Body of pancreas (tissue), 4 donors: ENCODE data around the gene GPR132. TPM values are rescaled to one million over a fixed set of nuclear protein-coding genes. Genes with fewer than 3 reads are reported as not detected.

ENCODE experiments used
- ATAC-seq: fragments of 150-250 bp; one replicate; pipeline ENCODE4 v1.9.1; 2016
- DNase-seq, 4 donors: peaks; one replicate each; pipeline ENCODE4 v3.0.0-alpha.2; 2019
- H3K27ac ChIP-seq, 4 donors: fragments of 200-600 bp; sonication (generic); 1 replicate in 3 of 4; 2 replicates in 1 of 4; pipeline versions ENCODE4 v1.5.1 to v1.6.1; 2016 to 2019; ENCODE audit warnings: mild to moderate bottlenecking in 1 of 4, mixed read lengths in 1 of 4, moderate library complexity in 1 of 4
- H3K27me3 ChIP-seq, 2 donors: fragments of 200-600 bp; sonication (generic); one replicate each; pipeline ENCODE4 v1.6.0; 2016; ENCODE audit warnings: mild to moderate bottlenecking in 1 of 2
- H3K36me3 ChIP-seq, 2 donors: fragments of 200-600 bp; sonication (generic); replicated peaks in 1 of 2; 2 replicates each; pipeline ENCODE4 v1.5.1; 2016; ENCODE audit warnings: low read depth in 2 of 2; ENCODE audit not compliant: insufficient read depth in 1 of 2
- H3K4me1 ChIP-seq: fragments of 200-600 bp; sonication (generic); one replicate; pipeline ENCODE4 v1.6.0; 2016
- H3K4me3 ChIP-seq, 2 donors: fragments of 200-600 bp; sonication (generic); 1 replicate in 1 of 2; 2 replicates in 1 of 2; pipeline ENCODE4 v1.5.1; 2016 to 2019
- H3K9me3 ChIP-seq, 3 donors: fragments of 200-600 bp; sonication (generic); 1 replicate in 2 of 3; 2 replicates in 1 of 3; pipeline ENCODE4 v1.5.1; 2016
- CTCF ChIP-seq, 7 experiments: fragments of 450-650 bp in 4 of 7; fragments of 200-600 bp in 3 of 7; sonication (generic) in 3 of 7; IDR thresholded peaks; one replicate each; pipeline ENCODE4 v1.5.1; 2016 to 2019; ENCODE audit warnings: antibody characterized with exemption in 7 of 7
- POLR2A ChIP-seq, 3 donors: fragments of 450-650 bp; IDR thresholded peaks; one replicate each; pipeline ENCODE4 v1.6.1; 2016; ENCODE audit warnings: antibody characterized with exemption in 3 of 3, mild to moderate bottlenecking in 2 of 3
- WGBS, 2 donors: methylation state at CpG; one replicate each; pipeline ENCODE4 v1.1.5; 2017; 5-methylcytosine and 5-hydroxymethylcytosine counted together
- intact Hi-C: fragments of 100-400 bp; cut with DNase I; formaldehyde crosslinking; loops from one replicate; pipeline ENCODE4 v1.15.1; 2023
- total RNA-seq, 2 donors: library from RNA; depleted of rRNA; stranded (reverse); fragments of >200 nt; gene quantifications; one replicate each; pipeline ENCODE4 v1.1.0, GENCODE V29; 2016

Gene GPR132
- total RNA-seq, 2 donors from 2014 or later = 1.0 TPM; not detected in 1

- intact Hi-C loops = loop anchor here (10.0 kb wide), 1 partner anchor 196 kb away; no protein-coding TSS in a partner anchor
- Histone ChIP-seq H3K4me3 (no peak overlapping the region), H3K27me3 (no peaks in the 10 kb centered on the region), H3K4me1 (peaks cover 11% of the 10 kb centered on the region), H3K36me3 (no peaks in the 10 kb centered on the region), H3K27ac (no peak overlapping the region), H3K9me3 (no peaks in the 10 kb centered on the region)
- DNase-seq = no peak
- 79 to 93% methylated on average over 8 of the region's 8 CpGs for WGBS, 2 donors
- TF ChIP-seq CTCF (IDR thresholded peaks at IDR 0.05) (no peak), POLR2A (IDR thresholded peaks at IDR 0.05) (no peak)
- no peak for ATAC-seq
Observed at GRCh38 chr14:105098316-105098715, 33.1 kb upstream of the GPR132 start.

- DNase-seq (no peak), ATAC-seq (no peak)
- intact Hi-C loops = loop anchor here (10.0 kb wide), 1 partner anchor 197 kb away; no protein-coding TSS in a partner anchor
- no peaks in the 10 kb centered on the region for H3K27me3 ChIP-seq
- 73 to 82% methylated on average over 2 to 7 of the region's 7 CpGs for WGBS, 2 donors
- TF ChIP-seq POLR2A (IDR thresholded peaks at IDR 0.05) (no peak), CTCF (IDR thresholded peaks at IDR 0.05) (no peak)
- H3K27ac ChIP-seq = no peak overlapping the region
- no peaks in the 10 kb centered on the region for H3K9me3 ChIP-seq
- no peak overlapping the region for H3K4me3 ChIP-seq
- H3K4me1 ChIP-seq = peaks cover 15% of the 10 kb centered on the region
- no peaks in the 10 kb centered on the region for H3K36me3 ChIP-seq
Observed at GRCh38 chr14:105097794-105098127, 32.5 kb upstream of the GPR132 start.

- no peak overlapping the region for H3K27ac ChIP-seq
- intact Hi-C loops = loop anchor here (10.0 kb wide), 1 partner anchor 198 kb away; no protein-coding TSS in a partner anchor
Observed at GRCh38 chr14:105096206-105096875, 31.1 kb upstream of the GPR132 start.

GRCh38 chr14:105095236-105095805, 30.1 kb upstream of the GPR132 start:
- ATAC-seq = no peak
- Histone ChIP-seq H3K4me1 (peaks cover 39% of the 10 kb centered on the region), H3K36me3 (no peaks in the 10 kb centered on the region), H3K27me3 (no peaks in the 10 kb centered on the region), H3K27ac (no peak overlapping the region), H3K4me3 (no peak overlapping the region), H3K9me3 (no peaks in the 10 kb centered on the region)
- 71 to 72% methylated on average over 7 of the region's 7 CpGs for WGBS, 2 donors
- DNase-seq = no peak
- no peak for TF ChIP-seq POLR2A (IDR thresholded peaks at IDR 0.05)
- TF ChIP-seq CTCF (IDR thresholded peaks at IDR 0.05) = no peak
- intact Hi-C loops = loop anchor here (10.0 kb wide), 1 partner anchor 199 kb away; no protein-coding TSS in a partner anchor

More at GRCh38 chr14:105096206-105096875, 31.1 kb upstream of the GPR132 start:
- TF ChIP-seq POLR2A (IDR thresholded peaks at IDR 0.05) = no peak
- TF ChIP-seq CTCF (IDR thresholded peaks at IDR 0.05) = no peak
- Histone ChIP-seq H3K36me3 (no peaks in the 10 kb centered on the region), H3K4me3 (no peak overlapping the region), H3K9me3 (no peaks in the 10 kb centered on the region), H3K4me1 (peaks cover 29% of the 10 kb centered on the region), H3K27me3 (no peaks in the 10 kb centered on the region)
- 82 to 84% methylated on average over 12 to 15 of the region's 15 CpGs for WGBS, 2 donors
- ATAC-seq = no peak
- DNase-seq = no peak
